PC-9 (cell line): ENCODE data around the gene MGAT1. TPM values are rescaled to one million over a fixed set of nuclear protein-coding genes. Genes with fewer than 3 reads are reported as not detected.

Experiments used
- BruUV-seq: library from RNA; stranded (reverse); fragments of 400-500 nt; replicated peaks from 2 replicates; lab custom pipeline; 2021; lab: Mats Ljungman, UMichigan
- CTCF ChIA-PET: fragments of 300-600 bp; sonication (Branson Sonifier 250); formaldehyde crosslinking; loops from one replicate; lab custom pipeline; 2022; ENCODE audit warnings: antibody characterized with exemption; lab: Charles Lee
- POLR2A ChIA-PET: fragments of 300-600 bp; sonication (Branson Sonifier 250); formaldehyde crosslinking; loops from one replicate; lab custom pipeline; 2022; ENCODE audit warnings: antibody characterized with exemption; ENCODE audit not compliant: unreplicated experiment; lab: Charles Lee
- DNase-seq, 2 experiments: peaks; one replicate each; pipeline versions ENCODE4 v3.0.0 to v3.0.0-alpha.2; 2015 to 2022; ENCODE audit warnings: mixed read lengths in 1 of 2
- H2AFZ ChIP-seq: fragments of 200-600 bp; sonication (generic); 2 replicates; pipeline ENCODE4 v1.8.1; 2017; ENCODE audit warnings: antibody characterized with exemption
- H3F3A ChIP-seq: fragments of 200-600 bp; sonication (generic); 2 replicates; pipeline ENCODE4 v1.8.1; 2017; ENCODE audit warnings: antibody characterized with exemption, mild to moderate bottlenecking, low read depth; ENCODE audit not compliant: insufficient read depth
- H3K27ac ChIP-seq: fragments of 200-600 bp; sonication (generic); 2 replicates; pipeline ENCODE4 v1.6.1; 2016; ENCODE audit warnings: mixed run types
- H3K27me3 ChIP-seq: fragments of 200-600 bp; sonication (generic); 2 replicates; pipeline ENCODE4 v1.6.1; 2016; ENCODE audit warnings: low read depth, mixed run types; ENCODE audit not compliant: insufficient read depth
- H3K36me3 ChIP-seq: fragments of 200-600 bp; sonication (generic); 2 replicates; pipeline ENCODE4 v1.6.1; 2016; ENCODE audit warnings: low read depth, mixed run types
- H3K4me1 ChIP-seq: fragments of 200-600 bp; sonication (generic); replicated peaks from 2 replicates; pipeline ENCODE4 v1.6.1; 2016; ENCODE audit warnings: mixed run types; ENCODE audit not compliant: insufficient read depth
- H3K4me2 ChIP-seq: fragments of 200-600 bp; sonication (generic); 2 replicates; pipeline ENCODE4 v1.6.1; 2017; ENCODE audit warnings: mixed run types
- H3K4me3 ChIP-seq: fragments of 200-600 bp; sonication (generic); 2 replicates; pipeline ENCODE4 v1.6.1; 2016; ENCODE audit warnings: mixed run types
- H3K79me2 ChIP-seq: fragments of 200-600 bp; sonication (generic); 2 replicates; pipeline ENCODE4 v1.6.1; 2017; ENCODE audit warnings: low read depth, mixed run types
- H3K9me2 ChIP-seq: fragments of 200-600 bp; sonication (generic); 2 replicates; pipeline ENCODE4 v1.8.1; 2017; ENCODE audit warnings: mild to moderate bottlenecking; ENCODE audit not compliant: insufficient read depth
- H3K9me3 ChIP-seq: fragments of 200-600 bp; sonication (generic); 2 replicates; pipeline ENCODE4 v1.8.1; 2016; ENCODE audit warnings: low read depth; ENCODE audit not compliant: insufficient read depth
- H4K20me1 ChIP-seq: fragments of 200-600 bp; sonication (generic); 2 replicates; pipeline ENCODE4 v1.8.1; 2017; ENCODE audit not compliant: insufficient read depth
- EZH2 ChIP-seq: fragments of 200-600 bp; sonication (generic); IDR thresholded peaks from 2 replicates; pipeline ENCODE4 v1.8.0; 2017; ENCODE audit warnings: antibody characterized with exemption, low read depth
- intact Hi-C: fragments of 100-400 bp; cut with micrococcal nuclease; formaldehyde crosslinking; loops from one replicate; pipeline ENCODE4 v1.10.0; 2022; ENCODE audit not compliant: unreplicated experiment
- total RNA-seq: library from RNA; stranded (reverse); gene quantifications from 2 replicates; pipeline ENCODE4 v1.2.3, GENCODE V29; 2021
- TF ChIP-seq, protein P1 (sequence below): fragments of 200-600 bp; sonication (generic); conservative IDR thresholded peaks from 2 replicates; pipeline ENCODE4 v1.6.1; 2017; ENCODE audit warnings: mixed run types, antibody characterized with exemption, mild to moderate bottlenecking, moderate library complexity

Gene MGAT1
- total RNA-seq, 1 experiment from 2014 or later: 103 TPM

GRCh38 chr5:180797256-180798192, 5.1 kb downstream of the MGAT1 start:
- CTCF ChIA-PET: no interaction called here
- no peaks in the 10 kb centered on the region for H3K9me3 ChIP-seq
- no TSS peak for BruUV-seq
- H3K36me3 ChIP-seq: 0 out of 2 replicates have a peak, but pooled peaks cover 4% of the 10 kb centered on the region
- no peaks in the 10 kb centered on the region for H3K27me3 ChIP-seq
- H3K9me2 ChIP-seq: no peaks in the 10 kb centered on the region
- no peak overlapping the region for H3K4me2 ChIP-seq
- no peak overlapping the region for H3K4me3 ChIP-seq
- H3K27ac ChIP-seq: no peak overlapping the region
- H3F3A ChIP-seq: peaks cover 16% of the 10 kb centered on the region; the same call in 1 of the 2 replicates
- peaks cover 26% of the 10 kb centered on the region for H3K4me1 ChIP-seq
- TF ChIP-seq, protein P1, sequence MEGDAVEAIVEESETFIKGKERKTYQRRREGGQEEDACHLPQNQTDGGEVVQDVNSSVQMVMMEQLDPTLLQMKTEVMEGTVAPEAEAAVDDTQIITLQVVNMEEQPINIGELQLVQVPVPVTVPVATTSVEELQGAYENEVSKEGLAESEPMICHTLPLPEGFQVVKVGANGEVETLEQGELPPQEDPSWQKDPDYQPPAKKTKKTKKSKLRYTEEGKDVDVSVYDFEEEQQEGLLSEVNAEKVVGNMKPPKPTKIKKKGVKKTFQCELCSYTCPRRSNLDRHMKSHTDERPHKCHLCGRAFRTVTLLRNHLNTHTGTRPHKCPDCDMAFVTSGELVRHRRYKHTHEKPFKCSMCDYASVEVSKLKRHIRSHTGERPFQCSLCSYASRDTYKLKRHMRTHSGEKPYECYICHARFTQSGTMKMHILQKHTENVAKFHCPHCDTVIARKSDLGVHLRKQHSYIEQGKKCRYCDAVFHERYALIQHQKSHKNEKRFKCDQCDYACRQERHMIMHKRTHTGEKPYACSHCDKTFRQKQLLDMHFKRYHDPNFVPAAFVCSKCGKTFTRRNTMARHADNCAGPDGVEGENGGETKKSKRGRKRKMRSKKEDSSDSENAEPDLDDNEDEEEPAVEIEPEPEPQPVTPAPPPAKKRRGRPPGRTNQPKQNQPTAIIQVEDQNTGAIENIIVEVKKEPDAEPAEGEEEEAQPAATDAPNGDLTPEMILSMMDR: no peak
- no peak for TF ChIP-seq EZH2
- H4K20me1 ChIP-seq: peaks cover 72% of the 10 kb centered on the region
- H3K79me2 ChIP-seq: peaks cover 78% of the 10 kb centered on the region
- no peak for DNase-seq
- intact Hi-C loops: no loop called here
- POLR2A ChIA-PET: interaction anchor here (0.6 kb wide), 1 partner anchor 20 kb away, joined by 5 read pairs; no protein-coding TSS in a partner anchor
- H2AFZ ChIP-seq: no peak overlapping the region

- no peak overlapping the region for H3K27ac ChIP-seq
- H3F3A ChIP-seq: peaks cover 8% of the 10 kb centered on the region; the same call in 1 of the 2 replicates
- peaks cover 61% of the 10 kb centered on the region for H4K20me1 ChIP-seq
- no peaks in the 10 kb centered on the region for H3K27me3 ChIP-seq
- peaks cover 4% of the 10 kb centered on the region; the same call in 1 of the 2 replicates for H3K36me3 ChIP-seq
- no peak overlapping the region for H3K4me2 ChIP-seq
- intact Hi-C loops: no loop called here
- peaks cover 67% of the 10 kb centered on the region for H3K79me2 ChIP-seq
- ChIA-PET POLR2A (no interaction called here), CTCF (no interaction called here)
- no peak for TF ChIP-seq EZH2
- TF ChIP-seq, protein P1: no peak
- no peaks in the 10 kb centered on the region for H3K9me3 ChIP-seq
- H3K4me3 ChIP-seq: no peak overlapping the region
- no peak for DNase-seq
- peaks cover 15% of the 10 kb centered on the region for H3K4me1 ChIP-seq
- H2AFZ ChIP-seq: no peak overlapping the region
- H3K9me2 ChIP-seq: no peaks in the 10 kb centered on the region
- no TSS peak for BruUV-seq
These were observed 6.8 kb downstream of the MGAT1 start for GRCh38 chr5:180795771-180796313.

GRCh38 chr5:180792965-180793287, 9.7 kb downstream of the MGAT1 start:
- Histone ChIP-seq H3F3A (no peaks in the 10 kb centered on the region), H3K27ac (no peak overlapping the region), H4K20me1 (peaks cover 32% of the 10 kb centered on the region), H3K4me2 (no peak overlapping the region), H3K4me1 (no peaks in the 10 kb centered on the region), H3K9me3 (no peaks in the 10 kb centered on the region), H3K4me3 (no peak overlapping the region), H3K79me2 (peaks cover 38% of the 10 kb centered on the region), H3K9me2 (no peaks in the 10 kb centered on the region), H2AFZ (no peak overlapping the region), H3K27me3 (no peaks in the 10 kb centered on the region), H3K36me3 (peaks cover 4% of the 10 kb centered on the region; the same call in 1 of the 2 replicates)
- TF ChIP-seq EZH2: no peak
- TF ChIP-seq, protein P1: no peak
- no peak for DNase-seq
- no TSS peak for BruUV-seq
- CTCF ChIA-PET: no interaction called here
- intact Hi-C loops: no loop called here
- POLR2A ChIA-PET: no interaction called here
